VCaP (cell line): Measurements from ENCODE around the gene UBASH3B.

Source experiments
- H3K27ac ChIP-seq: fragments of 450-650 bp; 2 replicates; pipeline ENCODE4 v1.5.1; 2017
- CTCF ChIP-seq: fragments of 450-650 bp; conservative IDR thresholded peaks from 2 replicates; pipeline ENCODE4 v1.5.1; 2017; ENCODE audit warnings: mild to moderate bottlenecking, moderate library complexity

The UBASH3B gene

GRCh38 chr11:122763108-122763507 lies 107.6 kb downstream of the UBASH3B start:
- TF ChIP-seq CTCF, result no peak
- H3K27ac ChIP-seq, result no peak overlapping the region

GRCh38 chr11:122764371-122765090 lies 109.0 kb downstream of the UBASH3B start:
- TF ChIP-seq CTCF, result no peak
- H3K27ac ChIP-seq, result no peak overlapping the region

GRCh38 chr11:122765487-122766131 lies 110.1 kb downstream of the UBASH3B start:
- no peak for TF ChIP-seq CTCF
- no peak overlapping the region for H3K27ac ChIP-seq

- TF ChIP-seq CTCF, result no peak
- H3K27ac ChIP-seq, result no peak overlapping the region
These were observed 113.7 kb downstream of the UBASH3B start for GRCh38 chr11:122769126-122769780.

GRCh38 chr11:122772945-122773344 lies 117.4 kb downstream of the UBASH3B start:
- H3K27ac ChIP-seq, result no peak overlapping the region
- TF ChIP-seq CTCF, result no peak

- H3K27ac ChIP-seq, result no peak overlapping the region
- TF ChIP-seq CTCF, result no peak
These were observed 118.3 kb downstream of the UBASH3B start for GRCh38 chr11:122773781-122774266.

- TF ChIP-seq CTCF, result no peak
These were observed 120.3 kb downstream of the UBASH3B start for GRCh38 chr11:122775675-122776271.

More at GRCh38 chr11:122775675-122776271, 120.3 kb downstream of the UBASH3B start:
- no peak overlapping the region for H3K27ac ChIP-seq
